Right lobe of liver (tissue), 4 donors: ENCODE data around the gene TTC7B.

Source experiments
- CTCF ChIP-seq, 4 donors: fragments of 200-600 bp in 3 of 4; fragments of 450-650 bp in 1 of 4; IDR thresholded peaks; one replicate each; pipeline versions ENCODE4 v1.5.1 to v1.8.0; 2016 to 2022; ENCODE audit warnings: antibody characterized with exemption in 4 of 4, mild to moderate bottlenecking in 2 of 4
- POLR2A ChIP-seq: fragments of 450-650 bp; IDR thresholded peaks from one replicate; pipeline ENCODE4 v1.6.1; 2017; ENCODE audit warnings: antibody characterized with exemption, mild to moderate bottlenecking
- donor health status: DM: no; HTN: no; CAD: no.
- donor health status: DM: no; HTN: no; CAD: no.
- donor health status: DM: no; HTN: yes; CAD: no.

- TF ChIP-seq CTCF (IDR thresholded peaks at IDR 0.05): no peak
- TF ChIP-seq POLR2A: no peak
Measured at GRCh38 chr14:90609376-90609775, 206.9 kb downstream of the TTC7B start.
